Liver (tissue), 9 donors: ENCODE measurements around the gene GPHN. TPM values are rescaled to one million over a fixed set of nuclear protein-coding genes. Genes with fewer than 3 reads are reported as not detected.

Experiments
- DNase-seq: peaks from one replicate; pipeline ENCODE4 v3.0.0-alpha.2; 2017; ENCODE audit warnings: low spot score
- H3K27ac ChIP-seq, 2 donors: one replicate each; pipeline ENCODE4 v1.7.0; 2013; ENCODE audit warnings: inconsistent platforms in 2 of 2, low read length in 2 of 2, control low read depth in 1 of 2, low read depth in 1 of 2, mild to moderate bottlenecking in 1 of 2
- H3K27me3 ChIP-seq, 4 donors: one replicate each; pipeline versions ENCODE4 v1.6.1 to v1.7.0; 2013; ENCODE audit warnings: low read length in 3 of 4, inconsistent platforms in 1 of 4, mild to moderate bottlenecking in 1 of 4, moderate library complexity in 1 of 4; ENCODE audit not compliant: control insufficient read depth in 4 of 4, insufficient read depth in 4 of 4
- H3K36me3 ChIP-seq, 4 donors: one replicate each; pipeline versions ENCODE4 v1.6.1 to v1.7.0; 2013; ENCODE audit warnings: low read length in 3 of 4, mild to moderate bottlenecking in 3 of 4, low read depth in 1 of 4, moderate library complexity in 1 of 4; ENCODE audit not compliant: control insufficient read depth in 4 of 4, insufficient read depth in 3 of 4
- H3K4me1 ChIP-seq, 4 donors: one replicate each; pipeline versions ENCODE4 v1.6.1 to v1.7.0; 2013; ENCODE audit warnings: low read length in 3 of 4, mild to moderate bottlenecking in 3 of 4, moderate library complexity in 1 of 4; ENCODE audit not compliant: control insufficient read depth in 4 of 4, insufficient read depth in 4 of 4
- H3K4me3 ChIP-seq, 3 donors: one replicate each; pipeline versions ENCODE4 v1.6.1 to v1.7.0; 2013; ENCODE audit warnings: low read length in 3 of 3, control low read depth in 1 of 3, low read depth in 1 of 3, mild to moderate bottlenecking in 1 of 3
- H3K9ac ChIP-seq, 2 donors: one replicate each; pipeline ENCODE4 v1.7.0; 2013; ENCODE audit warnings: low read length in 2 of 2, mild to moderate bottlenecking in 2 of 2, moderate library complexity in 2 of 2, control low read depth in 1 of 2, low read depth in 1 of 2
- H3K9me3 ChIP-seq, 4 donors: one replicate each; pipeline versions ENCODE4 v1.6.1 to v1.7.0; 2013; ENCODE audit warnings: low read length in 3 of 4; ENCODE audit not compliant: control insufficient read depth in 4 of 4
- FOXA1 ChIP-seq: IDR thresholded peaks from 2 replicates; pipeline ENCODE4 v1.6.1; 2016; ENCODE audit warnings: antibody characterized with exemption
- FOXA2 ChIP-seq: IDR thresholded peaks from 2 replicates; pipeline ENCODE4 v1.6.1; 2016; ENCODE audit warnings: antibody characterized with exemption
- GABPA ChIP-seq, 2 donors: IDR thresholded peaks in 1 of 2; conservative IDR thresholded peaks in 1 of 2; 2 replicates each; pipeline ENCODE4 v1.6.1; 2016; ENCODE audit warnings: antibody characterized with exemption in 2 of 2, mild to moderate bottlenecking in 1 of 2, moderate library complexity in 1 of 2
- HNF4A ChIP-seq, 2 donors: conservative IDR thresholded peaks; 2 replicates each; pipeline ENCODE4 v1.6.1; 2016; ENCODE audit warnings: antibody characterized with exemption in 2 of 2, mild to moderate bottlenecking in 2 of 2
- HNF4G ChIP-seq: IDR thresholded peaks from 2 replicates; pipeline ENCODE4 v1.6.1; 2016; ENCODE audit warnings: antibody characterized with exemption
- NR2F2 ChIP-seq: IDR thresholded peaks from 2 replicates; pipeline ENCODE4 v1.6.1; 2016; ENCODE audit warnings: antibody characterized with exemption
- RAD21 ChIP-seq, 2 donors: IDR thresholded peaks; 2 replicates each; pipeline ENCODE4 v1.6.1; 2016; ENCODE audit warnings: antibody characterized with exemption in 2 of 2, mild to moderate bottlenecking in 2 of 2
- RXRA ChIP-seq, 2 donors: IDR thresholded peaks; 2 replicates each; pipeline ENCODE4 v1.6.1; 2017 to 2018; ENCODE audit warnings: antibody characterized with exemption in 2 of 2, mild to moderate bottlenecking in 1 of 2
- SP1 ChIP-seq: IDR thresholded peaks from 2 replicates; pipeline ENCODE4 v1.6.1; 2018; ENCODE audit warnings: antibody characterized with exemption, mild to moderate bottlenecking
- TAF1 ChIP-seq: conservative IDR thresholded peaks from 2 replicates; pipeline ENCODE4 v1.6.1; 2016; ENCODE audit warnings: antibody characterized with exemption, mild to moderate bottlenecking
- WGBS: extraction: QIAGEN DNeasy Blood & Tissue Kit; methylation state at CpG from one replicate; pipeline ENCODE4 v1.1.7; 2013; 5-methylcytosine and 5-hydroxymethylcytosine counted together
- polyA plus RNA-seq, 2 donors: library from polyadenylated mRNA; stranded (reverse) in 1 of 2; unstranded in 1 of 2; fragments of 200-250 nt in 1 of 2; fragments of >200 nt in 1 of 2; fragmentation: Nextera tagmentation in 1 of 2; extraction: Ambion mirVana in 1 of 2; gene quantifications; one replicate each; pipeline versions ENCODE4 v1.2.1 to v1.2.3, GENCODE V29; 2013 to 2015
- total RNA-seq, 2 donors: library from RNA; depleted of rRNA; stranded (reverse); fragments of >200 nt; gene quantifications; one replicate each; pipeline ENCODE4 v1.2.3, GENCODE V29; 2014
- TF ChIP-seq, protein P1 (sequence below): IDR thresholded peaks from 2 replicates; pipeline ENCODE4 v1.6.1; 2016; ENCODE audit warnings: antibody characterized with exemption
- TF ChIP-seq, protein P2 (sequence below): IDR thresholded peaks from 2 replicates; pipeline ENCODE4 v1.6.1; 2016; ENCODE audit warnings: antibody characterized with exemption, mild to moderate bottlenecking
- TF ChIP-seq, protein P3 (sequence below): IDR thresholded peaks from 2 replicates; pipeline ENCODE4 v1.6.1; 2016; ENCODE audit warnings: antibody characterized with exemption
- donor health status: healthy.
- donor health status: healthy.
- donor health status: healthy.
- donor health status: healthy.
- donor health status: healthy.

The GPHN gene
- total and polyA plus RNA-seq, 4 donors, result 18.4 to 76.4 (median 47.4) TPM

DNA sequence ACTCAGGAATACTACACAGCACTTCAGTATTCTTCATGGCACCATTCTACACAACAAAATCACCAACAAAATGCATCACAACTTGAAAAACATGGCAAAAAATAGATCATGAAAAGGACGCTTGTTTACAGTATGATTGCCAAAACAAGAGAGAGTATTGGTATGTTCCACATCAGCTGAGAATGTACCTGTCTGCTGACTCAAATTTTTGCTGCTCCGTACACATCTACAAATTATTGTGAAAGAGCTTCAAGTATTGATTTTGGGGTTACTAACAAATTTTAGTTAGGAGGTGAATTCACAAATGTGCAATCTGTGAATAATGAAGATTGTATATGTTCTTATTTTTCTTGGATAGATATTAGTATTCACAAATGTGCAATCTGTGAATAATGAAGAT lies 105.4 kb downstream of the GPHN start:
- H3K9ac ChIP-seq, result no peak overlapping the region
- 40% methylated on average over 2 of the region's 2 CpGs for WGBS
- H3K4me1 ChIP-seq, result peaks cover 0 to 11% (median 8%) of the 10 kb centered on the region in 4 donors
- no peak for DNase-seq
- no peaks in the 10 kb centered on the region for H3K27me3 ChIP-seq
- peaks cover 0 to 5% (median 0%) of the 10 kb centered on the region in 4 donors for H3K9me3 ChIP-seq
- H3K4me3 ChIP-seq, result no peak overlapping the region
- H3K36me3 ChIP-seq, result no peaks in the 10 kb centered on the region
- no peak overlapping the region for H3K27ac ChIP-seq
- no peak for TF ChIP-seq NR2F2
- peak; percentile 15 to 40 for TF ChIP-seq RXRA (IDR thresholded peaks at IDR 0.05)
- no peak for TF ChIP-seq TAF1
- no peak for TF ChIP-seq GABPA (IDR thresholded peaks at IDR 0.05 in 1 of 2, conservative IDR thresholded peaks at IDR 0.05 in 1 of 2)
- TF ChIP-seq FOXA1, result no peak
- TF ChIP-seq HNF4A (conservative IDR thresholded peaks at IDR 0.05), result peak; percentile 26 to 52
- TF ChIP-seq RAD21 (IDR thresholded peaks at IDR 0.05), result peak in 1 of 2 donors; percentile 12
- TF ChIP-seq FOXA2, result peak; percentile 21
- TF ChIP-seq, protein P1, sequence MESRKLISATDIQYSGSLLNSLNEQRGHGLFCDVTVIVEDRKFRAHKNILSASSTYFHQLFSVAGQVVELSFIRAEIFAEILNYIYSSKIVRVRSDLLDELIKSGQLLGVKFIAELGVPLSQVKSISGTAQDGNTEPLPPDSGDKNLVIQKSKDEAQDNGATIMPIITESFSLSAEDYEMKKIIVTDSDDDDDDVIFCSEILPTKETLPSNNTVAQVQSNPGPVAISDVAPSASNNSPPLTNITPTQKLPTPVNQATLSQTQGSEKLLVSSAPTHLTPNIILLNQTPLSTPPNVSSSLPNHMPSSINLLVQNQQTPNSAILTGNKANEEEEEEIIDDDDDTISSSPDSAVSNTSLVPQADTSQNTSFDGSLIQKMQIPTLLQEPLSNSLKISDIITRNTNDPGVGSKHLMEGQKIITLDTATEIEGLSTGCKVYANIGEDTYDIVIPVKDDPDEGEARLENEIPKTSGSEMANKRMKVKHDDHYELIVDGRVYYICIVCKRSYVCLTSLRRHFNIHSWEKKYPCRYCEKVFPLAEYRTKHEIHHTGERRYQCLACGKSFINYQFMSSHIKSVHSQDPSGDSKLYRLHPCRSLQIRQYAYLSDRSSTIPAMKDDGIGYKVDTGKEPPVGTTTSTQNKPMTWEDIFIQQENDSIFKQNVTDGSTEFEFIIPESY, result no peak
- TF ChIP-seq HNF4G, result peak; percentile 8

DNA sequence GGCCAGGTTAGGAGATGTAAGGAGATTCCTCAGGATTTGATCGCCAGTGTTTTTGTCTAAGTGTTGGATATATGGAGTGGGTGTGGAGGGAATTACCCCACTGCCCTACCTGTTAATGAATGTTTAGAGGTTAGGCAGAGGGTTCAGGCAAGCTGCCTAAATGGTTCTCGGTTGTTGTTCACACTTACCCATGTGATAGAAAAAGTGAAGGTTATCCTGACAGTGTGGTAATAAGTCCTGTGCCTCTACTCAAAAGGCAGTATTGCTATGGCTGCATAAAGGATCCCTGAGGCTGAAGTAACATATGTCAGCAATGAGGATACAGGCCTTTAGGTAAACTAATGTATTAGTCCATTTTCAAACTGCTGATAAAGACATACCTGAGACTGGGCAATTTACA lies 112.0 kb downstream of the GPHN start:
- Histone ChIP-seq H3K27ac (no peak overlapping the region), H3K9ac (no peak overlapping the region), H3K4me3 (no peak overlapping the region), H3K4me1 (peaks cover 2 to 14% (median 7%) of the 10 kb centered on the region in 4 donors), H3K27me3 (no peaks in the 10 kb centered on the region), H3K36me3 (no peaks in the 10 kb centered on the region), H3K9me3 (peaks cover 0 to 5% (median 0%) of the 10 kb centered on the region in 4 donors)
- no peak for DNase-seq
- WGBS, result 82% methylated on average over 2 of the region's 2 CpGs
- TF ChIP-seq, protein P2, sequence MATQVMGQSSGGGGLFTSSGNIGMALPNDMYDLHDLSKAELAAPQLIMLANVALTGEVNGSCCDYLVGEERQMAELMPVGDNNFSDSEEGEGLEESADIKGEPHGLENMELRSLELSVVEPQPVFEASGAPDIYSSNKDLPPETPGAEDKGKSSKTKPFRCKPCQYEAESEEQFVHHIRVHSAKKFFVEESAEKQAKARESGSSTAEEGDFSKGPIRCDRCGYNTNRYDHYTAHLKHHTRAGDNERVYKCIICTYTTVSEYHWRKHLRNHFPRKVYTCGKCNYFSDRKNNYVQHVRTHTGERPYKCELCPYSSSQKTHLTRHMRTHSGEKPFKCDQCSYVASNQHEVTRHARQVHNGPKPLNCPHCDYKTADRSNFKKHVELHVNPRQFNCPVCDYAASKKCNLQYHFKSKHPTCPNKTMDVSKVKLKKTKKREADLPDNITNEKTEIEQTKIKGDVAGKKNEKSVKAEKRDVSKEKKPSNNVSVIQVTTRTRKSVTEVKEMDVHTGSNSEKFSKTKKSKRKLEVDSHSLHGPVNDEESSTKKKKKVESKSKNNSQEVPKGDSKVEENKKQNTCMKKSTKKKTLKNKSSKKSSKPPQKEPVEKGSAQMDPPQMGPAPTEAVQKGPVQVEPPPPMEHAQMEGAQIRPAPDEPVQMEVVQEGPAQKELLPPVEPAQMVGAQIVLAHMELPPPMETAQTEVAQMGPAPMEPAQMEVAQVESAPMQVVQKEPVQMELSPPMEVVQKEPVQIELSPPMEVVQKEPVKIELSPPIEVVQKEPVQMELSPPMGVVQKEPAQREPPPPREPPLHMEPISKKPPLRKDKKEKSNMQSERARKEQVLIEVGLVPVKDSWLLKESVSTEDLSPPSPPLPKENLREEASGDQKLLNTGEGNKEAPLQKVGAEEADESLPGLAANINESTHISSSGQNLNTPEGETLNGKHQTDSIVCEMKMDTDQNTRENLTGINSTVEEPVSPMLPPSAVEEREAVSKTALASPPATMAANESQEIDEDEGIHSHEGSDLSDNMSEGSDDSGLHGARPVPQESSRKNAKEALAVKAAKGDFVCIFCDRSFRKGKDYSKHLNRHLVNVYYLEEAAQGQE, result no peak
- TF ChIP-seq, protein P1, result no peak
- TF ChIP-seq HNF4G (no peak), SP1 (no peak), RXRA (IDR thresholded peaks at IDR 0.05) (no peak), HNF4A (conservative IDR thresholded peaks at IDR 0.05) (no peak), FOXA2 (no peak)
- TF ChIP-seq, protein P3, sequence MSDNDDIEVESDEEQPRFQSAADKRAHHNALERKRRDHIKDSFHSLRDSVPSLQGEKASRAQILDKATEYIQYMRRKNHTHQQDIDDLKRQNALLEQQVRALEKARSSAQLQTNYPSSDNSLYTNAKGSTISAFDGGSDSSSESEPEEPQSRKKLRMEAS, result no peak
